ENCODE results near the gene FBXW12. TPM values are rescaled to one million over a fixed set of nuclear protein-coding genes. Genes with fewer than 3 reads are reported as not detected.
"Not testable (repeated sequence)": the region's sequence is repeated elsewhere in the genome, so short reads cannot be mapped to it uniquely, and the experiment has no call there.

FBXW12 gene, protein sequence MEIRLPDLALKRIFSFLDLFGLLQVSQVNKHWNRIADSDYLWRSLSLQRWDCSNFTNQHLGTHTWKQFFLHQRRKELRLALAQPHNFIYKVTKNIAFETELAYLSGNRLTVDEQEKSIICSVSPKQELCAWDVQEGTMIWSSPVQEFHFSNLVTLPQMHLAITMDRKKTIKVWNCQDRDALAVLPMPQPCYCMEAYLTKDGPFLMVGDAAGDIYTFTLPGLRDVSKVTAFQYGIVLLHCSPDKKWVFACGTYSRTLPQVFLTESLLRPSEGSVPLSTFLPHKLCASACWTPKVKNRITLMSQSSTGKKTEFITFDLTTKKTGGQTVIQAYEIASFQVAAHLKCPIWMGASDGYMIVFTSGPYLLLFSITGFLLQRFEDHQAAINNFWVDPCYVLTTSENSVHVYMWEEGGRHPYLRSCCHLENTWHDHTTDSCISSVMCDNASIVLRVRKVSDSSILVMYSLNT
- total RNA-seq: 0.13 TPM in 1 of 2 replicates, not detected in the other

- no peak for DNase-seq (ENCODE audit: low read depth, low spot score)
These were observed at the start of gene FBXW12 for GRCh38 chr3:48371651-48372376. FBXW12 (plus strand) TSS chr3:48372219; CDS start chr3:48372768, 549 bp downstream.

- DNase-seq (ENCODE audit: low read depth, low spot score): not testable (repeated sequence)
These were observed 40.1 kb upstream of the FBXW12 start for GRCh38 chr3:48331706-48332435.

- not testable (repeated sequence) for DNase-seq (ENCODE audit: low read depth, low spot score)
These were observed 38.4 kb upstream of the FBXW12 start, which contains the start of gene SPINK8 for GRCh38 chr3:48333346-48334245. SPINK8 (minus strand) TSS chr3:48333661; CDS start chr3:48328341, 5,320 bp downstream.

- DNase-seq (ENCODE audit: low read depth, low spot score): no peak
These were observed 37.4 kb upstream of the FBXW12 start for GRCh38 chr3:48334605-48335004.

DNA sequence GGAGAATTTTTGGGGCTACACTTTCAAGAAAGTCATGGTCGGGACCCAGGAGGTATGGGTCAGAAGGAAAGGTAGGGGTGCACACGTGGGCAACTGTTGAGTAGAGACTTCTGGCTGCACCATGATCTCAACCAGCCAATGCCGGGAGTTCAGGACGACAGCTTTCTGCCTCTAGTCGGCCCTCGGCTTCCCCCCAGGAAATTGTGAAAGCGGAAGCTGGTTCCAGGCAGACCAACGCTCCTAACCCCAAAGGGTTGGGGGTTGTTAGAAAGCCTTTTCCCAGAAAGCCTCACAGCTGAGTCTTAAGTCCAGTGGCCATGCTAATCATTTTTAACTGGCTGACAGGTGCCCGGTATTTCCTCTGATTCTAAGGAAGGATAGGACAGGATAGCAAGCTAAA, 36.7 kb upstream of the FBXW12 start:
- DNase-seq (ENCODE audit: low read depth, low spot score): not testable (repeated sequence)

- DNase-seq (ENCODE audit: low read depth, low spot score): not testable (repeated sequence)
These were observed 34.5 kb upstream of the FBXW12 start for GRCh38 chr3:48337536-48337935.

DNA sequence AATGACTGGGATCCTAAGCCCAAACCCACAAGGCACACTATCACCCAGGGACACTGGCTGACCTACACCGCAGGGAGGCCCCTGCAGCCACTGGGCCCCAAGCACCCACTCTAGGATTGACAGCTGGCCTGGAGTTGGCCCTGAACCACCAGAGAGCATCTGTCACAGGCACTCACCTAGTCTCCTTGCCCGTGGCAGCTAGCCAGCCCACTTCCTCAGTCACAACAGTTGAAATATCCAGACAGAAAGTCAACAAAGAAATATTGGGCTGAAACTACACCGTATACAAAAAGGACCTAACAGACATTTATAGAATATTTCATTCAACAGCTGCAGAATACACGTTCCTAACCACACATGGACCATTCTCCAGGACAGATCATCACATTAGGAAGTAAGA, 33.4 kb upstream of the FBXW12 start:
- no peak for DNase-seq (ENCODE audit: low read depth, low spot score)

GRCh38 chr3:48343432-48343831, 28.6 kb upstream of the FBXW12 start:
- DNase-seq (ENCODE audit: low read depth, low spot score): no peak

DNA sequence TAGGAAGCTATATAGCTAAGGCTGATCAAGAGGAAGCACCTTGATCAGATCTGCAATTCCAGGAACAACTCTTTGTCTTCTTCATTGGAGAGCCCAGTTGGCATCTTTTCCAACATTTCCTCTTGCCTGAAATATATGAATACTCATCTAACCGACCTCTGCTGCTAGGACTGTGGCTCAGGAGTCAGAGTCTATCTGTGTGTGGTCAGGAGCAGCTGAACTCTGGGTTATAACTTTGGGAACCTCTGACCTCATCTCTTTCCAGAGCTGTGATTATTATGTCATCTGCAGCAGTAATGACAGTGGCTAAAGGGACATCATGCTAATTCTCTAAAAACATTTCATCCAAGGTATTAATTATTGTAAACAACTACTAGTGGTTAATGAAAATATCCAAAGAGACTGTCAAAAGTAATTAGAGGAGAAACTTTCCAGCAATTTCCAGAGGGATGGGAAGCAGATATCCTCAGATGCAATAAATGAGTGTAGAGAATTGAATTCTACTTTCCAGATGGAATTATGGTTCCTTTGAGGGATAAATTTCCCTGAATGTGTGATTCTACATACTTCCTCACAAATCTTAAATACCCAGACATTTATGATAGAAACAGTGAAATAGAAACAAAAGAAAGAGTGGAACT, 27.0 kb upstream of the FBXW12 start:
- DNase-seq (ENCODE audit: low read depth, low spot score): no peak

DNA sequence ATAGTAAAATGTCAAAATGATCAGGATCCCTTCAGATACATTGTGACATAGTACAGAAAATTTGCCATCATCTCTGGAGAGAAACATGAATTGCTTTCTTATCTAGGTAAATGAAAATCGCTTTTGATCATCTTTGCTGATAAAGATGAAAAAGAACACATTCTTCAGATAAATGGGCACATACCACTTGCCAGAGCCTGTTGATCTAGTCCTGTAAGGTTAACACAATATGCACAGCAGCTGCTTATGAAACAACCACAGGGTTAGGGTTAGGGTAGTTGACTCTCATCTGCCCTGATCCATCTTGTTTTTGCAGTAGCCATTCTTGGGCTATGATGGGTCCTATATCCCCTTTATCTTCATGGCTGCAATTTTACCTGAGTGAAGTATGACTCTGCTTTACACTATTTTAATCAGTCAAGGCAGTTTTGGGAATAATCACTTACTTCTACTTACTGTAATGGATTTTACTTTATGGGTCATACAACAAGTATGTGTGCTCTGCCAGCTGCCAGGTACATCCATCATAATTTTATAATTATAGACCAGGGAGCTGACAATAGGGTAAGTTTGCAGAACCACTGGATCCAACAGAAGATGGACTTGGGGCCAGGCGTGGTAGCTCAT, 26.0 kb upstream of the FBXW12 start:
- DNase-seq (ENCODE audit: low read depth, low spot score): no peak

- no peak for DNase-seq (ENCODE audit: low read depth, low spot score)
These were observed 24.5 kb upstream of the FBXW12 start for GRCh38 chr3:48347500-48347899.

DNA sequence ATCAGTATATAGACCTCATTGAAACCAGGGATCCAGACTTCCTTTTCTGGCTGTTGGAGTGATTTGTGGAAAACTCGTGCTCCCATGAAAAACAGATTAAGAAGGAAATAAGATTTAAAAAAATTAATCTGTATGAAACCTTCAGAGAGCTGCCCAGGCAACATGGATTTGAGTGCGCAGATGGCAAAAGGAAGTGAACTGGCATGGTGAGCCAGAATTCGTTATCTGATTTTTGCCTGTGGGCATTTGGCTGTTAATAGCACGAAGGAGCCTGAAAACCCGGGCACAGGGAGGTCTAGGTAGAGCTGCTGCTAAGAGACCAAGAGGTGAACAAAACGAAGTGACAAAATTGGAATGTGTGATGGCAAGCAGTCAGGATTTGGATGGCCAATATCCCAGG, 19.5 kb upstream of the FBXW12 start:
- no peak for DNase-seq (ENCODE audit: low read depth, low spot score)

DNA sequence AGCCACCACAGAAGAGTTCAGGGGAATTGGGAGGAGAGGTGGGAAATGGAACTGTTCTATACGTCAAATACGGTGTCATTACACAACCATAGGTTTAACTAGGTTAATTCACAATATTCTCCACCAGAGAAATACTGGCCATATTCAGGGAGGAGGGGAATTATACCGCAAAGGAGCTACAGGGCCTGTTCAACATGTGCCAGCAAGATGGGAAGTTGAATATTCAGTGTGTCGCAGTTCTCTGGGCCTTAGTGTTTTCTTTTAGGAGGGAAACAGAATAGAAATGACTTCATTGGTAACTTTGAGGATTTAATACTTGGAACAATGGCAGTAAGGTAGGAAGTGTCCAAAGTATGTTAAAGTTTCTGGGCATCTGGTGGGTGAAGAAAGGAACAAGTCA, 18.0 kb upstream of the FBXW12 start:
- no peak for DNase-seq (ENCODE audit: low read depth, low spot score)

DNA sequence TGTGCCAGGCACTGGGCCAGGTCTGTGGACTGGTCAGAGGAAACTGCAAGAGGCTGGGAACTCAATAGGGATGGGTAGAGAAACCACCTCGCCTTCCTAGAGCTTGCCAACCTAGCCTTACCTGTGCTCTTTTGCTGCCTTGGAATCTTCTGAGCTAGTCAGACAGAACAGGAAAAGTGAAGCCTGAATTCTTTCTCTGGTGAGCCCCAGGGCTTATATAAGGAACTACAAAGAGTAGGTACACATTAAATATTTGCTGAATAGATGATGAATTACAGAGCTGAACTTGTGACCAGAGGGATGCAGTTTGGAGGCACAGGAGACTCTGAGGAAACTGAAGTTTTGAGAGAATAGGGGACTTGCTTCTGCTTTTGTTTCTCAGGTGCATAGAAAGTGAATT, 15.6 kb upstream of the FBXW12 start:
- no peak for DNase-seq (ENCODE audit: low read depth, low spot score)

DNA sequence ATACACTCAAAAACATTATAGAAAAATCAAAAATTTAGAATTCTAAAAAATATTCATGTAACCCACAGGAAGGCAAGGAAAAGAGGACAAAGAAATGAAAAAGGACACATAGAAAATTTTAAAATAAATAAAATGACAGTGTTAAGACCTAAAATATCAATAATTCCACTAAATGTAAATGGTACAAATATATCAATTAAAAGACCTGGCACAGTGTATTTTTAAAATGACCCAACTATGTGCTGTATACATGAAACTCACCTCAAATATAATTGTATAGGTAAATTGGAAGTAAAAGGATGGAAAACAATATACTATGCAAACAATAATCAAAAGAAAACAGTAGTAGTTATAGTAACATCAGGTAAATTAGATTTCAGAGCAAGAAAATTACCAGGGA, 10.1 kb upstream of the FBXW12 start:
- DNase-seq (ENCODE audit: low read depth, low spot score): no peak

- no peak for DNase-seq (ENCODE audit: low read depth, low spot score)
These were observed 7.2 kb upstream of the FBXW12 start for GRCh38 chr3:48364840-48365239.

DNA sequence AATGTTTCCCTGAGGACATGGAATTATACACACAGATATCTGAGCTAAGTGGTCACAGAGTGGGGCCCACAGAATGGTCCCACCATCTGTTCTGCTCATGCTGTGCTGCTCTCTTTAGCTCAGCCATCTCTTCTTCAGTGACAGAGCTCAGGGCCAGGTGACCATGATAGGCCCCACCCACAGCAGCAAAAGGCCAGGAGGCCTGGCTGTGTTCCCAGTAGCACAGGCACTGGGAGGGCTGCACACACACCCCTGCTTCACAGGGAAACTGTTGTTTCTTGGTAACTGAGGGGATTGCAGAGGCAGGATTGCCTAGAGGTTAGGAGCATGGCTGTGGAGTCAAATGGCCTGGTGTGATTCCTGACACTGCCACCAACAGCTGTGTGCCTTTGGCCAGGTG, 4.8 kb upstream of the FBXW12 start:
- DNase-seq (ENCODE audit: low read depth, low spot score): no peak

DNA sequence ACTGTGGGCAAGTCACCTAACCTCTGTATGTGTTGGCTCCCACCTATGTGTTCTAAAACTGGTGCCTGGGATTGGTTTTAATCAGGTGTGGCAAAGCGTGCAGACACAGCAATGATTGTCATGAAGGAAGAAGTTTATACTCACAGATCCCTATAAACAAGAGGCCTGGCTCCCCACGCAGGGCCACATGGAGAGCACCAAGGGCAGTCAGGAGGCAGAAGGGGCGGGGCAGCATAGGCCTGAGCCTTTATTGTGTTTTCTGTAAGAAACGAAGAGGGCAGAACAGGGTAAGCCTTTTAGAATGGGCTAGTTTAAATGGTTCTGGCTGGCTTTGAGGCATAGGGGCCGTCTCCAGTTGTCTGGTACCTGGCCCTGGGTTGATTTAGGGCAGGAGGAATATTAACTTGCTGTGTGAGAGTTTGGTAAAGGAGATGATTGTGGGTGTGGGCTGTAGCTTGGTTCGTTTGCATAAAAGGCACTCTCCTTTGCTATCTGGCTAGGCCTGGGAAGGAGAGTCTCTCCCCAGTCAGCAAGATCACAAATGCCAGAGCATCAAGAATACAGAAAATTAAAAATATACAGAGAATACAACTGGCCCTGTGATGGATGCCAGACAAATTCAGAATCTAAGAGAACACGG, 2.2 kb upstream of the FBXW12 start:
- DNase-seq (ENCODE audit: low read depth, low spot score): no peak

DNA sequence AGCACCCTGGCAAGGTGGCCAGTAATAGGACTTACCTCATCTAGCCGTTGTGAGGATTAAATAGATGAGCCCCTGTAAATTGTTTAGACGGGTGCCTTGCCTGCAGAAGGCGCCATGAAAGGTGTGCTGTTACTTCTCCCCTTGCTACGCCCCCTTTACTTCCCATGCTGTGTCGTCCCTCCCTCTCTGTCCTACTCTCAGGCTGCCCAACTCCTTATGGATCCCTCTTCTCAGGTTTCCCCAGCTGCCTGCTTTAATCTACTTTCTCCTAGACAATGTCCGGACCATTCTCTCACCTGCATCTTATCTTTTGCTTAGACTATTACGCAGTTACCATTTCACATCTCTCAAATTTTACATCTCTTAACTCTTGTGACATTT, 1.7 kb upstream of the FBXW12 start:
- DNase-seq (ENCODE audit: low read depth, low spot score): no peak

All from pulmonary artery endothelial cell (primary cell).